GM12801 (cell line): ENCODE results near the gene WFDC9.

Source experiments
- CTCF ChIP-seq: IDR thresholded peaks from one replicate; pipeline ENCODE4 v1.5.1; 2011; ENCODE audit warnings: control low read depth; ENCODE audit not compliant: insufficient read length; ENCODE audit errors: extremely low read depth

The WFDC9 gene

DNA sequence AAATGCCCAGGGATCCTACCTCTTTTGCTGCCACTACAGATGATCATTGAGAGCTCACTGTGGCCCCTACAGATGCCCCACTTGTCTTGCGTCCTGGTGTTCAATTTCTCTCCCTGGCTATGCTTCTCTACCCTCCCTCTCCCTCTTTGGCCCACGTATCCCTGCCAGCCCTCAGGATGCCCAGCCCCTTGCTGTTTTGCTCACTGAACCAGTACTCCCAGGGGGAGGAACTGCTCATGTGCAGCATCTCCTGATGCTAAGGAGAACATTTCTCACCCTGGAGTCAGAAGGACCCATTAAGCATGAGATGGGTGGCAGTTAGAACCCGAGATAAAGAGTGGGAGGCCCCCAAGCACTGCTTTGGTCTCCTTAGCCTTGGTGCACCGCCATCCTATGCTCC, at the start of gene WFDC9:
WFDC9 (minus strand) TSS at position 101 of the 400 bp plus-strand sequence. CDS start 21,103 bp downstream, outside the sequence.
- TF ChIP-seq CTCF = no peak

DNA sequence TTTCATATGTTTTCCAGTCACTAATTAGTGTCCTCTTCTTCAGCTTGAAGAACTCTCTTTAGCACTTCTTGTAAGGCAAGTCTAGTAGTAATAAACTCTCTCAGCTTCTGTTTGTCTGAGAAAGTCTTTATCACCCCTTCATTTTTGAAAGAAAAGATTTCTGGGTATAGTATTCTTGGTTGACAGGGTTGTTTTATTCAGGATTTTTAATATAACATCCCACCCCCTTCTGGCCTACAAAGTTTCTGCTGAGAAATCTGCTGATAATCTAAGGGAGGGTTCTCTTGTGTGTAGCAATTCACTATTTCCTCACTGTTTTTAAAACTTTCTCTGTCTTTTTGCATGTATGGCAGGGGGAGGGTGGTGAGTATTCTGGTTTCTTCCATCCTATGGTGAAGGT, 48.6 kb upstream of the WFDC9 start:
- no peak for TF ChIP-seq CTCF

DNA sequence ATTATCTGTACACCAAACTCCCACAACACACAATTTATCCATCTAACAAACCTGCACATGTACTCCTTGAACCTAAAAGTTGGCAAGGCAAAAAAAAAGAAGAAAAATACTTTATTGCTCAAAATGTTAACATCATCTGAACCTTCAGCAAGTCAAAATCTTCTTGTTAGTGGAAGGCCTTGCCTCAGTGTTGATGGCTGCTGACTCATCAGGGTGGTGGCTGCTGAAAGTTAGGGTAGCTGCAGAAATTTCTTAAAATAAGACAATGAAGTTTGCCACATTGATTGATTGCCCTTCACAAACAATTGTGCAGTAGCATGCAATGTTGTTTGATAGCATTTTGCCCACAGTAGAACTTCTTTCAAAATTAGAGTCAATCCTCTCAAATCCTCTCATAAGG, 41.7 kb upstream of the WFDC9 start:
- TF ChIP-seq CTCF = no peak

- TF ChIP-seq CTCF = no peak
Observed at GRCh38 chr20:45670139-45670538, 39.1 kb upstream of the WFDC9 start, which contains the start of gene WFDC11. TSS of gene WFDC11 (minus strand) at chr20:45670239. CDS start at chr20:45650600, 19,639 bp downstream.

GRCh38 chr20:45649312-45649863, 18.3 kb upstream of the WFDC9 start:
- no peak for TF ChIP-seq CTCF

DNA sequence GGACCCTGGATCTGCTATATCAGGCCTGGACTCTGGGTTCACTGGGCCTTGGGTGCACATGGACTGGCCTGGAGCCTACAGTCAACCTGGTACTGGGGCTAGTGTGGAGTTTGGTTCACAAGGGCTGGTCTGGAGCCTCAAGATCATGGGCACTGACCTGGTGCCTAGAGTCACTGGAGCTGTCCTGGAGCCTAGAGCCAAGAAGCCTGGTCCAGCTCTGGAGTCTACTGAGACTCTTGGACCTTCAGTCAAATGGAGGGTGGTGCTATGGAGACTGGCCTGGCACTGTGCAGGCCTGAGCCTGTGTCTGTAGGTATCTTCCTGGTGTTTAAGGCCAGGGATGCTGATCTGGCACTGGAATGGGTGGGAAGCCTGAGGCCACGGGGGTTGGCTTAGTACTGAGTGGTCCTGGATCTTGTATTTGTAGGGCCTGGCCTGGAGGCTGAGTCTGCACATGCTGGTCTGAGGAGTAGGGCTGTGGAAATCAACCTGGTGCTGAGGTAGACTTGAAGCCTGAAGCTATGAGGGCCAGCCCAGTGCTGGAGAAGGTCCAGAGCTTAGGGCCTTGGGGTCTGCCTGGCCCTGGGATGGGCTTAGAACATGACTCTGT, 16.5 kb upstream of the WFDC9 start:
- TF ChIP-seq CTCF = no peak

GRCh38 chr20:45646875-45647274, 15.8 kb upstream of the WFDC9 start:
- TF ChIP-seq CTCF = no peak

GRCh38 chr20:45639687-45640086, 8.6 kb upstream of the WFDC9 start:
- TF ChIP-seq CTCF = no peak
